Neuronal stem cell (in vitro differentiated cells): ENCODE results near the gene CLCN4.

Experiments used
- DNase-seq: peaks from one replicate; pipeline ENCODE4 v3.0.0-alpha.2; 2013; ENCODE audit warnings: low spot score
- H2AFZ ChIP-seq: one replicate; pipeline ENCODE4 v1.6.1; 2013; ENCODE audit warnings: mild to moderate bottlenecking, low read length, inconsistent platforms
- H2AK5ac ChIP-seq: 2 replicates; pipeline ENCODE4 v1.6.1; 2013; ENCODE audit warnings: low read depth, mild to moderate bottlenecking, inconsistent platforms, low read length, moderate library complexity, mixed read lengths
- H2BK120ac ChIP-seq: 2 replicates; pipeline ENCODE4 v1.6.1; 2013; ENCODE audit warnings: low read depth, mild to moderate bottlenecking, inconsistent platforms, low read length, moderate library complexity, mixed read lengths
- H2BK12ac ChIP-seq: one replicate; pipeline ENCODE4 v1.6.1; 2013; ENCODE audit warnings: low read length, inconsistent platforms
- H2BK15ac ChIP-seq: 2 replicates; pipeline ENCODE4 v1.6.1; 2013; ENCODE audit warnings: mild to moderate bottlenecking, low read length, inconsistent platforms, mixed read lengths
- H2BK5ac ChIP-seq: one replicate; pipeline ENCODE4 v1.6.1; 2013; ENCODE audit warnings: inconsistent platforms, mild to moderate bottlenecking, low read length, moderate library complexity
- H3K14ac ChIP-seq: one replicate; pipeline ENCODE4 v1.6.1; 2013; ENCODE audit warnings: low read length, inconsistent platforms
- H3K18ac ChIP-seq: 2 replicates; pipeline ENCODE4 v1.6.1; 2013; ENCODE audit warnings: low read length, inconsistent platforms
- H3K23ac ChIP-seq: 2 replicates; pipeline ENCODE4 v1.6.1; 2013; ENCODE audit warnings: low read depth, mild to moderate bottlenecking, mixed read lengths, low read length, inconsistent platforms; ENCODE audit not compliant: poor library complexity
- H3K27ac ChIP-seq: replicated peaks from 3 replicates; pipeline ENCODE4 v1.5.1; 2013; ENCODE audit warnings: low read length, inconsistent platforms
- H3K27me3 ChIP-seq, 3 experiments: 2 replicates each; pipeline ENCODE4 v1.6.1; 2013; ENCODE audit warnings: low read length in 3 of 3, mild to moderate bottlenecking in 2 of 3, inconsistent platforms in 1 of 3, low read depth in 1 of 3, mixed read lengths in 1 of 3, moderate library complexity in 1 of 3; ENCODE audit not compliant: control insufficient read depth in 3 of 3, insufficient read depth in 3 of 3
- H3K36me3 ChIP-seq, 2 donors: replicated peaks in 1 of 2; 2 replicates each; pipeline ENCODE4 v1.6.1; 2013; ENCODE audit warnings: low read length in 2 of 2; ENCODE audit not compliant: control insufficient read depth in 2 of 2, insufficient read depth in 2 of 2
- H3K4ac ChIP-seq: 2 replicates; pipeline ENCODE4 v1.6.1; 2013; ENCODE audit warnings: inconsistent platforms, mild to moderate bottlenecking, low read length, moderate library complexity
- H3K4me1 ChIP-seq, 2 donors: 1 replicate in 1 of 2; 2 replicates in 1 of 2; pipeline ENCODE4 v1.6.1; 2013; ENCODE audit warnings: low read length in 2 of 2, low read depth in 1 of 2; ENCODE audit not compliant: control insufficient read depth in 2 of 2, insufficient read depth in 1 of 2
- H3K4me2 ChIP-seq: one replicate; pipeline ENCODE4 v1.6.1; 2013; ENCODE audit warnings: mild to moderate bottlenecking, low read length, inconsistent platforms; ENCODE audit not compliant: insufficient read depth, poor library complexity, severe bottlenecking
- H3K4me3 ChIP-seq, 2 donors: 2 replicates each; pipeline ENCODE4 v1.5.1; 2013; ENCODE audit warnings: low read length in 2 of 2, mild to moderate bottlenecking in 2 of 2, inconsistent platforms in 1 of 2, moderate library complexity in 1 of 2
- H3K79me1 ChIP-seq: one replicate; pipeline ENCODE4 v1.6.1; 2013; ENCODE audit warnings: low read depth, mild to moderate bottlenecking, inconsistent platforms, low read length, moderate library complexity
- H3K9ac ChIP-seq: one replicate; pipeline ENCODE4 v1.6.1; 2013; ENCODE audit warnings: mild to moderate bottlenecking, low read depth, low read length, inconsistent platforms; ENCODE audit not compliant: poor library complexity
- H3K9me3 ChIP-seq, 2 donors: replicated peaks in 1 of 2; 2 replicates each; pipeline versions ENCODE3 to v1.6.1; 2013; ENCODE audit warnings: low read length in 2 of 2, mild to moderate bottlenecking in 2 of 2, inconsistent platforms in 1 of 2, low read depth in 1 of 2, mixed read lengths in 1 of 2, moderate library complexity in 1 of 2; ENCODE audit not compliant: control insufficient read depth in 2 of 2, insufficient read depth in 1 of 2
- H4K8ac ChIP-seq: one replicate; pipeline ENCODE4 v1.6.1; 2013; ENCODE audit warnings: low read depth, mild to moderate bottlenecking, inconsistent platforms, low read length, moderate library complexity
- H4K91ac ChIP-seq: one replicate; pipeline ENCODE4 v1.6.1; 2013; ENCODE audit warnings: low read length, low read depth, mild to moderate bottlenecking, inconsistent platforms; ENCODE audit not compliant: poor library complexity
- WGBS, 2 donors: extraction: QIAGEN DNeasy Blood & Tissue Kit; methylation state at CpG; one replicate each; pipeline ENCODE4 v1.1.7; 2013; ENCODE audit warnings: missing lambda C conversion rate in 2 of 2, mixed read lengths in 1 of 2; ENCODE audit not compliant: insufficient read length in 2 of 2, insufficient replicate concordance in 1 of 2; ENCODE audit errors: extremely low coverage in 2 of 2; 5-methylcytosine and 5-hydroxymethylcytosine counted together

The CLCN4 gene

GRCh38 chrX:10124506-10125247 lies 32.1 kb upstream of the CLCN4 start:
- H3K23ac ChIP-seq: no peak overlapping the region
- no peak overlapping the region for H3K4ac ChIP-seq
- H2BK15ac ChIP-seq: no peak overlapping the region
- no peak overlapping the region for H3K4me2 ChIP-seq
- no peak overlapping the region for H2BK5ac ChIP-seq
- H3K18ac ChIP-seq: no peak overlapping the region
- no peak overlapping the region for H2AK5ac ChIP-seq
- peaks cover 14 to 17% of the 10 kb centered on the region in 2 donors for H3K9me3 ChIP-seq
- no peak overlapping the region for H2BK120ac ChIP-seq
- H4K91ac ChIP-seq: no peak overlapping the region
- no peak for DNase-seq
- H4K8ac ChIP-seq: no peak overlapping the region
- H3K27ac ChIP-seq: no peak overlapping the region
- H2BK12ac ChIP-seq: no peak overlapping the region
- H3K4me1 ChIP-seq: no peaks in the 10 kb centered on the region
- no peak overlapping the region for H3K14ac ChIP-seq
- H3K9ac ChIP-seq: no peak overlapping the region
- no peak overlapping the region for H2AFZ ChIP-seq
- no CpG with 5 or more reads among the region's 20 CpGs for WGBS, 2 donors
- no peak overlapping the region for H3K4me3 ChIP-seq
- H3K27me3 ChIP-seq: no peaks in the 10 kb centered on the region
- H3K79me1 ChIP-seq: peaks cover 5% of the 10 kb centered on the region
- H3K36me3 ChIP-seq: peaks cover 27 to 60% of the 10 kb centered on the region in 2 donors

GRCh38 chrX:10125248-10125615 lies 31.5 kb upstream of the CLCN4 start:
- no peak overlapping the region for H2BK12ac ChIP-seq
- H2BK5ac ChIP-seq: no peak overlapping the region
- no peak overlapping the region for H3K14ac ChIP-seq
- H2BK15ac ChIP-seq: no peak overlapping the region
- no peak overlapping the region for H3K27ac ChIP-seq
- H3K79me1 ChIP-seq: peaks cover 5% of the 10 kb centered on the region
- H3K36me3 ChIP-seq: peaks cover 27 to 65% of the 10 kb centered on the region in 2 donors
- H2AFZ ChIP-seq: no peak overlapping the region
- no peak overlapping the region for H2AK5ac ChIP-seq
- peaks cover 12 to 15% of the 10 kb centered on the region in 2 donors for H3K9me3 ChIP-seq
- no peak overlapping the region for H3K4me2 ChIP-seq
- no peak overlapping the region for H4K8ac ChIP-seq
- no peak overlapping the region for H2BK120ac ChIP-seq
- H3K18ac ChIP-seq: no peak overlapping the region
- H3K9ac ChIP-seq: no peak overlapping the region
- no peak overlapping the region for H3K4me3 ChIP-seq
- no peak overlapping the region for H3K4ac ChIP-seq
- WGBS, 2 donors: no CpG with 5 or more reads among the region's 13 CpGs
- DNase-seq: no peak
- H4K91ac ChIP-seq: no peak overlapping the region
- H3K23ac ChIP-seq: no peak overlapping the region
- no peaks in the 10 kb centered on the region for H3K4me1 ChIP-seq
- H3K27me3 ChIP-seq: no peaks in the 10 kb centered on the region

GRCh38 chrX:10126044-10126443 lies 30.7 kb upstream of the CLCN4 start:
- Histone ChIP-seq H2AK5ac (no peak overlapping the region), H3K18ac (no peak overlapping the region), H4K8ac (no peak overlapping the region), H3K14ac (no peak overlapping the region), H3K23ac (no peak overlapping the region), H4K91ac (no peak overlapping the region), H2BK5ac (no peak overlapping the region), H2BK15ac (no peak overlapping the region), H3K27ac (no peak overlapping the region), H3K4me2 (no peak overlapping the region), H3K79me1 (peaks cover 5% of the 10 kb centered on the region), H2BK120ac (no peak overlapping the region), H3K4me3 (no peak overlapping the region), H3K27me3 (no peaks in the 10 kb centered on the region), H3K9ac (no peak overlapping the region), H2AFZ (no peak overlapping the region), H2BK12ac (no peak overlapping the region), H3K4ac (no peak overlapping the region), H3K9me3 (peaks cover 4 to 13% of the 10 kb centered on the region in 2 donors), H3K36me3 (peaks cover 22 to 65% of the 10 kb centered on the region in 2 donors), H3K4me1 (no peaks in the 10 kb centered on the region)
- no peak for DNase-seq
- no CpG with 5 or more reads among the region's 23 CpGs for WGBS, 2 donors

- H3K4ac ChIP-seq: no peak overlapping the region
- H3K9ac ChIP-seq: no peak overlapping the region
- no peak overlapping the region for H3K18ac ChIP-seq
- no peak overlapping the region for H3K27ac ChIP-seq
- no peak overlapping the region for H2BK120ac ChIP-seq
- no peak overlapping the region for H2BK12ac ChIP-seq
- no peak overlapping the region for H3K23ac ChIP-seq
- no peak overlapping the region for H2BK5ac ChIP-seq
- H3K4me2 ChIP-seq: no peak overlapping the region
- no peak for DNase-seq
- no peak overlapping the region for H2AK5ac ChIP-seq
- no peaks in the 10 kb centered on the region for H3K27me3 ChIP-seq
- H2AFZ ChIP-seq: no peak overlapping the region
- H4K8ac ChIP-seq: no peak overlapping the region
- H3K4me3 ChIP-seq: no peak overlapping the region
- peaks cover 0 to under 1% of the 10 kb centered on the region in 2 donors for H3K4me1 ChIP-seq
- H4K91ac ChIP-seq: no peak overlapping the region
- H3K9me3 ChIP-seq: peaks cover 0 to 12% of the 10 kb centered on the region in 2 donors
- no peak overlapping the region for H3K14ac ChIP-seq
- H3K36me3 ChIP-seq: peaks cover 16 to 64% of the 10 kb centered on the region in 2 donors
- H2BK15ac ChIP-seq: no peak overlapping the region
- H3K79me1 ChIP-seq: peaks cover 3% of the 10 kb centered on the region
- no CpG with 5 or more reads among the region's 10 CpGs for WGBS, 2 donors
Observed at GRCh38 chrX:10126834-10127233, 29.9 kb upstream of the CLCN4 start.
